Stimulated activated CD4-positive, alpha-beta T cell treated with anti-CD3 and anti-CD28 coated beads, Interleukin-4, amount 100 ng/mL, for 24 hours (primary cell): ENCODE data around the gene EGR1.

Source experiments
- DNase-seq: peaks from one replicate; pipeline ENCODE4 v3.0.0-alpha.2; 2020

The EGR1 gene

GRCh38 chr5:138508958-138509357 lies 43.7 kb downstream of the EGR1 start:
- no peak for DNase-seq

GRCh38 chr5:138514021-138514420 lies 48.7 kb downstream of the EGR1 start:
- DNase-seq = no peak

GRCh38 chr5:138515556-138516245 lies 50.4 kb downstream of the EGR1 start:
- no peak for DNase-seq

DNA sequence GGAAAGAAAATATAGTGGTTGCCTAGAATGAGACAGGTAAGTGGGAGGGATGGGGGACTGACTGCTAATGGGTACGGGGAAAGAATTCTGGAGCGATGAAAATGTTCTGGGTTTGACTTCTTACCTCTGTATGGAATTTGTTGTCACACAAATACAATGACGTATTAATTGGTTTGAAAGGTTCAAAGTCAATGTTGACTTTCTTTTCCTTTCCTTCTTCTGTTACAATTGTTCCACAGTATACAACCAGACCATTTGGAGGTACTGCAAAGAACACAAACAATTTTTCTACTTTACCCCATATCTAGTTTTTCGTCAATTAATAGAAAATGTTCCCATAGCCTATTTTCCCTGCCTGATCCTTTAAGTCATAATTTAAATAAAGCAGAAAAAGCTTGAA lies 52.2 kb downstream of the EGR1 start:
- DNase-seq = no peak
